ENCODE measurements around the gene FAM9B.

FAM9B gene

GRCh38 chrX:9033989-9034388, at the start of gene FAM9B:
FAM9B (minus strand) TSS chrX:9034127; CDS start chrX:9032986, 1,141 bp downstream.
- Mint-ChIP-seq H3K36me3 (peaks cover 0 to 4% of the 10 kb centered on the region in 2 donors), H3K27me3 (peaks cover 3 to 6% of the 10 kb centered on the region in 2 donors), H3K4me1 (peaks cover 0 to 1% of the 10 kb centered on the region in 2 donors), H3K27ac (no peak within 1 kb of the TSS), H3K4me3 (no peak within 1 kb of the TSS), H3K9me3 (peaks cover 0 to 5% of the 10 kb centered on the region in 2 donors)
- ATAC-seq (replicated peaks) (no peak), DNase-seq (no peak)

- peaks cover 11 to 21% of the 10 kb centered on the region in 2 donors for H3K27me3 Mint-ChIP-seq
- DNase-seq (no peak), ATAC-seq (replicated peaks) (no peak)
- H3K36me3 Mint-ChIP-seq: no peaks in the 10 kb centered on the region
- no peak overlapping the region for H3K27ac Mint-ChIP-seq
- peaks cover 5 to 10% of the 10 kb centered on the region in 2 donors for H3K9me3 Mint-ChIP-seq
- H3K4me3 Mint-ChIP-seq: no peak overlapping the region
- H3K4me1 Mint-ChIP-seq: no peaks in the 10 kb centered on the region
Observed at GRCh38 chrX:9081271-9081670, 47.3 kb upstream of the FAM9B start.

GRCh38 chrX:9074326-9074725, 40.4 kb upstream of the FAM9B start:
- H3K4me1 Mint-ChIP-seq: no peaks in the 10 kb centered on the region
- ATAC-seq (replicated peaks): no peak
- H3K4me3 Mint-ChIP-seq: no peak overlapping the region
- H3K27ac Mint-ChIP-seq: no peak overlapping the region
- no peaks in the 10 kb centered on the region for H3K36me3 Mint-ChIP-seq
- peaks cover 23 to 24% of the 10 kb centered on the region in 2 donors for H3K27me3 Mint-ChIP-seq
- peaks cover under 1% of the 10 kb centered on the region in 2 donors for H3K9me3 Mint-ChIP-seq
- DNase-seq: no peak

DNA sequence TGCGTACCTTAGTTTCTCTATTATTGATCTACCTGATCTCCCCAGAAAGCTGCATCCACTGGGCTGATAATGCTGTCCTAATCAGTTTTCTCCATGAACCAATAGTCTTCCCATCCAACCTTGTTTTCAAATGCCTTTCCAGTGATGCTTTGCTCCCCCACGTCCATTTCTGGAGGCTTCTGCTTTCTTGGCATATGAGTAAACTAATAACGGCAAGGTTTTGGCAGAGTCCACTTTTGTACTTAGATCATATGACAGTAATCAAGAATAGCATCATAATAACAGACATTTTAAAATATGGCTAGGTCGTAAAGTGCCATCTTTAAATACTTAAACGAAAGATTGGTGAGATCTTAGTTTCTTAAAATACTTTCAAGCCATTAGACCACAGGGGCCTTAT, 38.4 kb upstream of the FAM9B start:
- DNase-seq: no peak
- no peak for ATAC-seq (replicated peaks)
- no peak overlapping the region for H3K27ac Mint-ChIP-seq
- no peaks in the 10 kb centered on the region for H3K4me1 Mint-ChIP-seq
- H3K27me3 Mint-ChIP-seq: peaks cover 24 to 29% of the 10 kb centered on the region in 2 donors
- no peak overlapping the region for H3K4me3 Mint-ChIP-seq
- H3K9me3 Mint-ChIP-seq: no peaks in the 10 kb centered on the region
- H3K36me3 Mint-ChIP-seq: no peaks in the 10 kb centered on the region

- Mint-ChIP-seq H3K4me1 (no peaks in the 10 kb centered on the region), H3K9me3 (peaks cover 0 to 3% of the 10 kb centered on the region in 2 donors), H3K27me3 (peaks cover 24 to 32% of the 10 kb centered on the region in 2 donors), H3K4me3 (no peak overlapping the region), H3K27ac (no peak overlapping the region), H3K36me3 (no peaks in the 10 kb centered on the region)
- DNase-seq (no peak), ATAC-seq (replicated peaks) (no peak)
Observed at GRCh38 chrX:9071031-9071650, 37.2 kb upstream of the FAM9B start.

- ATAC-seq (replicated peaks) (no peak), DNase-seq (no peak)
- Mint-ChIP-seq H3K9me3 (peaks cover 6 to 11% of the 10 kb centered on the region in 2 donors), H3K27me3 (peaks cover 19 to 24% of the 10 kb centered on the region in 2 donors), H3K27ac (no peak overlapping the region), H3K4me1 (no peaks in the 10 kb centered on the region), H3K36me3 (peaks cover 0 to 5% of the 10 kb centered on the region in 2 donors), H3K4me3 (no peak overlapping the region)
Observed at GRCh38 chrX:9069573-9069972, 35.6 kb upstream of the FAM9B start.

DNA sequence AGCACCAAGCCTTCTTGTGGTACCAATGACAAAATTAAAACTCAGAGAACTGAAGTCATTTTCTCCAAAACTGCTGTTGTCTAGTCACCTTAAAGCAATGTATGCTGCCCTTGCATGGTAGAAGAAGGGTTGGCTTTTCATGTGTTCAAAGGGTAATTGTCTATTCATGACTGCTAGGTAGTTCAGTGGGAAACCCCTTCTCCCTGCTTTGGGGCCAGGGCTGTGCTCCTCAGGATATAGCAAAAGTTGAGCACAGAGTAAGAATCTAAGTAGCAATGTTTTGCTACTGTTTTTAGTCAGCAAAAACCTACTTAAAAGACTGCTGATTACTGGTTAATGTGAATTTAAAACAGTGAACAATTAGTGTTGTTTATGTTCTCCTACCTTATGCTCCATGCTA, 30.8 kb upstream of the FAM9B start:
- Mint-ChIP-seq H3K9me3 (peaks cover 6 to 11% of the 10 kb centered on the region in 2 donors), H3K4me3 (no peak overlapping the region), H3K4me1 (no peaks in the 10 kb centered on the region), H3K36me3 (peaks cover 0 to 5% of the 10 kb centered on the region in 2 donors), H3K27me3 (peaks cover 0 to 22% of the 10 kb centered on the region in 2 donors), H3K27ac (no peak overlapping the region)
- ATAC-seq (replicated peaks) (no peak), DNase-seq (no peak)

GRCh38 chrX:9062641-9063040, 28.7 kb upstream of the FAM9B start:
- Mint-ChIP-seq H3K9me3 (peaks cover 6 to 11% of the 10 kb centered on the region in 2 donors), H3K36me3 (peaks cover 0 to 5% of the 10 kb centered on the region in 2 donors), H3K27ac (no peak overlapping the region), H3K4me3 (no peak overlapping the region), H3K4me1 (no peaks in the 10 kb centered on the region), H3K27me3 (peaks cover 0 to 25% of the 10 kb centered on the region in 2 donors)
- ATAC-seq (replicated peaks) (no peak), DNase-seq (no peak)

DNA sequence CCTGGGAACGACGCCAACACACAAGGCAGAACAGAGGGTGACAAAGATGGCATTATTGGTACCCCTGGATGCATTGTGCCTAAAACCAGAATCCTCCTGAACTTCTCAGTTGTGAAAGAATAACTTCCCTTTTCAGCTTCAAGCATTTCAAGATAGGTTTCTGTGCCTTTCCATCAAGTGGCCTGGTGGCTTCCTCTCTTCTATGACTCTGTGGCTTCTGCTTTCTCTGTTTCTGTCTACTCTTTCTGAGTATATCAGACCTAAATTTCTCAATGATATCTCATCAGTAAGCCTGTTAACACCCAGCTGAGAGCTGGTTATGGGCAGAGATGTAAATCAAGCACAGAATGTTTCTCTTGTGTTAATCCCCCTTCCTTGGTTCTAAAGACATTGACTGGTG, 21.4 kb upstream of the FAM9B start:
- H3K27me3 Mint-ChIP-seq: peaks cover 0 to 10% of the 10 kb centered on the region in 2 donors
- no peak for DNase-seq
- no peak overlapping the region for H3K4me3 Mint-ChIP-seq
- H3K4me1 Mint-ChIP-seq: peaks cover 9 to 12% of the 10 kb centered on the region in 2 donors
- no peak overlapping the region for H3K27ac Mint-ChIP-seq
- peak; percentile 76 to 87 for ATAC-seq (replicated peaks)
- no peaks in the 10 kb centered on the region for H3K36me3 Mint-ChIP-seq
- no peaks in the 10 kb centered on the region for H3K9me3 Mint-ChIP-seq

DNA sequence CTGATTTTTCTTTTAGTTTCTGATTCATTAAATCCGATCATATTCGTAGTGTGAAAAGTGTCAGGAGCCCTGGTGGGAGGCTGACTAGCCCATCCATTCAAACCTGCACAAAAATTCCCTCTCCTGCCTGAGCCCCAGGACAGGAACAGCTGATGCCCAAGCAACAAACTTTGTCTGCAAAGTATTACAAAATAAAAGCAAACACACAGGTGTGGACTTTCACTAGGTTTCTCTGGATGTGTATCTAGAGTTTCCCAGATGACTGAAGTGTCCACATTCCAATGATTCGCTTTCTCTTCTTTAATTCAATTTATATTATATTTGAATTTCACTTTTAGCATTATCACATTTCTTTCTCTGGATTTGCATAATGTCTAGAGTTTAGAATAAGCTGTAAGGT, 18.2 kb upstream of the FAM9B start:
- Mint-ChIP-seq H3K9me3 (no peaks in the 10 kb centered on the region), H3K4me3 (no peak overlapping the region), H3K4me1 (peaks cover 9 to 12% of the 10 kb centered on the region in 2 donors), H3K27ac (no peak overlapping the region), H3K36me3 (no peaks in the 10 kb centered on the region), H3K27me3 (no peaks in the 10 kb centered on the region)
- DNase-seq (no peak), ATAC-seq (replicated peaks) (no peak)

GRCh38 chrX:9050331-9050730, 16.4 kb upstream of the FAM9B start:
- H3K4me3 Mint-ChIP-seq: no peak overlapping the region
- H3K27ac Mint-ChIP-seq: no peak overlapping the region
- ATAC-seq (replicated peaks): no peak
- peaks cover 5 to 6% of the 10 kb centered on the region in 2 donors for H3K4me1 Mint-ChIP-seq
- no peaks in the 10 kb centered on the region for H3K9me3 Mint-ChIP-seq
- H3K27me3 Mint-ChIP-seq: no peaks in the 10 kb centered on the region
- no peaks in the 10 kb centered on the region for H3K36me3 Mint-ChIP-seq
- no peak for DNase-seq

- Mint-ChIP-seq H3K4me1 (no peaks in the 10 kb centered on the region), H3K4me3 (no peak overlapping the region), H3K27ac (no peak overlapping the region), H3K9me3 (no peaks in the 10 kb centered on the region), H3K36me3 (no peaks in the 10 kb centered on the region), H3K27me3 (no peaks in the 10 kb centered on the region)
- no peak for DNase-seq
- no peak for ATAC-seq (replicated peaks)
Observed at GRCh38 chrX:9048801-9049200, 14.9 kb upstream of the FAM9B start.

- ATAC-seq (replicated peaks) (no peak), DNase-seq (no peak)
- Mint-ChIP-seq H3K27ac (no peak overlapping the region), H3K4me3 (no peak overlapping the region), H3K9me3 (peaks cover 0 to 5% of the 10 kb centered on the region in 2 donors), H3K36me3 (peaks cover 0 to 4% of the 10 kb centered on the region in 2 donors), H3K27me3 (peaks cover 0 to 8% of the 10 kb centered on the region in 2 donors), H3K4me1 (peaks cover 0 to 1% of the 10 kb centered on the region in 2 donors)
Observed at GRCh38 chrX:9038244-9038643, 4.3 kb upstream of the FAM9B start.

DNA sequence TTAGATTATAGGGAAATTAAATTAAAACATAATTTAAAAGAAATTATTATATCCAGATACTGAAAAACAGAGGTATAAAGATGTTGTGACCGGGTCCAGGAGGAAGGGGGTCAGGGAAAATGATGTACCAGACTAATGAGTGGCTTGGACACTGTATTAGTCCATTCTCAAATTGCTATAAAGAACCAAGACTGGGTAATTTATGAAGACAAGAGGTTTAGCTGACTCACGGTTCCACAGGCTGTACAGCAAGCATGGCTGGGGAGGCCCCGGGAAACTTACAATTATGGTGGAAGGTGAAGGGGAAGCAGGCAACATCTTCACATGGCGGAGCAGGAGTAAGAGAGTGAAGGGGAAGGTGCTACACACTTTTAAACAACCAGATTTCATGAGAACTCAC, 3.4 kb upstream of the FAM9B start:
- Mint-ChIP-seq H3K9me3 (peaks cover 0 to 5% of the 10 kb centered on the region in 2 donors), H3K4me1 (peaks cover 0 to 1% of the 10 kb centered on the region in 2 donors), H3K27me3 (peaks cover 0 to 8% of the 10 kb centered on the region in 2 donors), H3K4me3 (no peak overlapping the region), H3K27ac (no peak overlapping the region), H3K36me3 (peaks cover 0 to 4% of the 10 kb centered on the region in 2 donors)
- ATAC-seq (replicated peaks) (no peak), DNase-seq (no peak)

DNA sequence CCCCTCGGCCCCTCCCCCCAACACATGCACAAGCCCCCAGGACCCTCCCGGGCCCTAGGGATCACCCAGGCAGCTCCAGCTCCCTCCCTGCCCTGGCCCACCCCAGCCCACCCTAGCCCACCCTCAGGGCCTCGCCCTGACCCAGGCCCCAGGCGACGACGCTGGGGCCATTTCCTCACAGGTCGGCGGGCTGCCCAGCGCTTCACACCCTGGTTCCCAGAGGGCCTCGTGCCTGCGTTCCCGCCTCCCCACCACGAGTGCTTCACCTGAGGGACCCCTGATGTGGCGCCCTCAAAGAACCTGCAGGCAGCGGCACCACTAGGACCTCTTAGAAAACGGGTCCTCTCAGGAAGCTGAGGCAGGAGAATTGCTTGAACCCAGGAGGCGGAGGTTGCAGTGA, 341 bp downstream of the FAM9B start:
- peaks cover 7 to 9% of the 10 kb centered on the region in 2 donors for H3K27me3 Mint-ChIP-seq
- H3K4me3 Mint-ChIP-seq: no peak overlapping the region
- DNase-seq (no peak), ATAC-seq (replicated peaks) (no peak)
- H3K9me3 Mint-ChIP-seq: peaks cover 0 to 5% of the 10 kb centered on the region in 2 donors
- no peak overlapping the region for H3K27ac Mint-ChIP-seq
- peaks cover 0 to 4% of the 10 kb centered on the region in 2 donors for H3K36me3 Mint-ChIP-seq
- peaks cover 0 to 1% of the 10 kb centered on the region in 2 donors for H3K4me1 Mint-ChIP-seq
